RWPE2 (cell line): Measurements from ENCODE around the gene C13orf46.

Experiments
- ATAC-seq: fragments of 200-7000 bp; cut with Tn5 transposase; 3 replicates; pipeline ENCODE4 v1.9.1; 2021; ENCODE audit warnings: low read depth
- DNase-seq: peaks from one replicate; pipeline ENCODE4 v3.0.0-alpha.2; 2020; ENCODE audit warnings: low spot score
- H3K27ac ChIP-seq: fragments of 450-650 bp; 2 replicates; pipeline ENCODE4 v1.5.1; 2017; ENCODE audit warnings: mild to moderate bottlenecking; ENCODE audit not compliant: poor library complexity, severe bottlenecking
- H3K27me3 ChIP-seq: fragments of 250-450 bp; sonication (Bioruptor Pico); 2 replicates; pipeline ENCODE4 v1.5.1; 2021; ENCODE audit warnings: mild to moderate bottlenecking, moderate library complexity; ENCODE audit not compliant: insufficient read depth, poor library complexity, severe bottlenecking
- H3K36me3 ChIP-seq: fragments of 250-450 bp; sonication (Bioruptor Pico); 2 replicates; pipeline ENCODE4 v1.5.1; 2020; ENCODE audit warnings: low read depth, mild to moderate bottlenecking, moderate library complexity
- H3K4me1 ChIP-seq: fragments of 250-450 bp; sonication (Bioruptor Pico); 2 replicates; pipeline ENCODE4 v1.5.1; 2021; ENCODE audit warnings: mild to moderate bottlenecking, moderate library complexity; ENCODE audit not compliant: insufficient read depth, poor library complexity, severe bottlenecking
- H3K4me3 ChIP-seq: fragments of 250-450 bp; sonication (Bioruptor Pico); 2 replicates; pipeline ENCODE4 v1.5.1; 2021; ENCODE audit warnings: mild to moderate bottlenecking, moderate library complexity; ENCODE audit not compliant: severe bottlenecking
- H3K9me3 ChIP-seq: fragments of 250-450 bp; sonication (Bioruptor Pico); 2 replicates; pipeline ENCODE4 v1.5.1; 2021; ENCODE audit warnings: mild to moderate bottlenecking, moderate library complexity; ENCODE audit not compliant: severe bottlenecking
- TF ChIP-seq, protein P1 (sequence below): fragments of 450-650 bp; IDR thresholded peaks from one replicate; pipeline ENCODE4 v1.5.1; 2017; ENCODE audit warnings: mild to moderate bottlenecking, moderate library complexity; ENCODE audit not compliant: poor library complexity, severe bottlenecking

C13orf46 gene

DNA sequence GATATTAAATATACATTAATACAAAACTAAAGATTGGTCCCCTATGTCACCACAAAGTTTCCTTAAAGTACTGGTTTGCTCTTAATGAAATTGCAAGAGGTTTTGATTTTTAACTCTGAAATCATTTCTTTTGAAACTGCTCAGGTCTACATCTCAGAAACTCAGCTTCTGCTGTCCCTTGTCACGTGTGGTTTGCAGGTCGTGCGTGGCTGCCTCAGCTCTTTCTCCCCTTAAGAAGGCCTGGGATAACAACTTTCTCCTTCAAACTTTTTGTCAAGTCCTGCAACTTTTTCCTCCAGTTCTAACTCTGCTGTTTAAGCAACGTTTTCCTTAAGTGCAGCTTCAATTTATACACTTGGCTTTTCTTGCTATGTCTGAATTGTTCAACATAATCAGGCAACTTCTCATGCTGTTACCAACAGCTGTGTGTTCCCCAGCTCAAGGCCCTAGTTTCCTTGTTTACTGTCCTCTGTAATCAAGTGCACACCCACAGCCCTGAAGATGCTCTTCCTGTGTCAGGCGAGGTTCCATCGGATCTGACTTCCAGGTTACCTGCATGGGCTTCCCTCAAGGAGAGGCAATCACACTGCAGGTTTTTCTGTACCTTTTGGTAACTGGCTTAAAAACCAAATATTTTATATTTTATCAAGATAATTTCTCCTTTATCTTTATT is 13.5 kb downstream of the C13orf46 start:
- no peaks in the 10 kb centered on the region for H3K27me3 ChIP-seq
- ATAC-seq: no peak
- H3K4me1 ChIP-seq: no peaks in the 10 kb centered on the region
- peaks cover 18% of the 10 kb centered on the region for H3K9me3 ChIP-seq
- H3K27ac ChIP-seq: no peak overlapping the region
- TF ChIP-seq, protein P1, sequence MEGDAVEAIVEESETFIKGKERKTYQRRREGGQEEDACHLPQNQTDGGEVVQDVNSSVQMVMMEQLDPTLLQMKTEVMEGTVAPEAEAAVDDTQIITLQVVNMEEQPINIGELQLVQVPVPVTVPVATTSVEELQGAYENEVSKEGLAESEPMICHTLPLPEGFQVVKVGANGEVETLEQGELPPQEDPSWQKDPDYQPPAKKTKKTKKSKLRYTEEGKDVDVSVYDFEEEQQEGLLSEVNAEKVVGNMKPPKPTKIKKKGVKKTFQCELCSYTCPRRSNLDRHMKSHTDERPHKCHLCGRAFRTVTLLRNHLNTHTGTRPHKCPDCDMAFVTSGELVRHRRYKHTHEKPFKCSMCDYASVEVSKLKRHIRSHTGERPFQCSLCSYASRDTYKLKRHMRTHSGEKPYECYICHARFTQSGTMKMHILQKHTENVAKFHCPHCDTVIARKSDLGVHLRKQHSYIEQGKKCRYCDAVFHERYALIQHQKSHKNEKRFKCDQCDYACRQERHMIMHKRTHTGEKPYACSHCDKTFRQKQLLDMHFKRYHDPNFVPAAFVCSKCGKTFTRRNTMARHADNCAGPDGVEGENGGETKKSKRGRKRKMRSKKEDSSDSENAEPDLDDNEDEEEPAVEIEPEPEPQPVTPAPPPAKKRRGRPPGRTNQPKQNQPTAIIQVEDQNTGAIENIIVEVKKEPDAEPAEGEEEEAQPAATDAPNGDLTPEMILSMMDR: no peak
- DNase-seq: no peak
- H3K4me3 ChIP-seq: no peak overlapping the region
- H3K36me3 ChIP-seq: no peaks in the 10 kb centered on the region

DNA sequence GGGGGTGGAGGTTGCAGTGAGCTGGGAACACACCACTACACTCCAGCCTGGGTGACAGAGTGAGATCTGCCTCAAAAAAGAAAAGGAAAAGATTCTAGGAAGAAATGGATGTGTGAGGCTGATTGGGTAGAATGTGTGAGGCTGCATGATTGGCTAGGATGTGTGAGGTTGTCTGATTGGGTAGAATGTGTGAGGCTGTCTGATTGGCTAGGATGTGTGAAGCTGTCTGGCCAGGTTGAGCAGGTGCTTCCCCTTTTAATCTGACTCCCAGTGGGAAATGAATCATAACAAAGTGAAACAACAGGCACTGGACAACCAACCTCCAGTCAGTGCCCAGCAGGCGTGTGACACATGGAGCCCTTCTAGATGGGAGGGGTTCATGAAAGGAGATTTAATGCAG is 14.7 kb downstream of the C13orf46 start:
- Histone ChIP-seq H3K27me3 (no peaks in the 10 kb centered on the region), H3K9me3 (peaks cover 18% of the 10 kb centered on the region), H3K4me3 (no peak overlapping the region), H3K36me3 (no peaks in the 10 kb centered on the region), H3K27ac (no peak overlapping the region), H3K4me1 (no peaks in the 10 kb centered on the region)
- TF ChIP-seq, protein P1: no peak
- DNase-seq (no peak), ATAC-seq (no peak; the same call in 2 of the 3 replicates)

DNA sequence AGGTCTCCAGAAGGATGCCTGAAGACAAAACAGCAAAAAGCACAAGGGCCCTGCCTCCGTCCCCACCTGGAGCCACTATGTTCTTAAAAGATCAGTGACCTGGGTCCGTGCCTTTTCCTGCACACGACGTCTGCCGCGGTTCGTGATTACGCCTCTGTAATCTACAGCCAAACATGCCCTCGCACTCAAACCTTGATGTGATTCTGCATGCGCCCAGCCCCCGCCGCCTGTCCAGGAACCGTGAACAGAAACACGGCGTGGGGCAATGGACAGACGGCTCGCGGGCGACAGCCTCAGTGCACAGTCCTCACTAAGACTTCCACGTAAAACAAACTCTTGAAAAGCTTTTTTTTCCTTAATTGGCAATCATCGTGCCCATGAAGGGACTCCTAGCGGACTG is 15.5 kb downstream of the C13orf46 start:
- Histone ChIP-seq H3K4me3 (no peak overlapping the region), H3K9me3 (peaks cover 18% of the 10 kb centered on the region), H3K36me3 (no peaks in the 10 kb centered on the region), H3K4me1 (no peaks in the 10 kb centered on the region), H3K27me3 (no peaks in the 10 kb centered on the region), H3K27ac (no peak overlapping the region)
- DNase-seq: no peak
- ATAC-seq: no peak
- TF ChIP-seq, protein P1: no peak

DNA sequence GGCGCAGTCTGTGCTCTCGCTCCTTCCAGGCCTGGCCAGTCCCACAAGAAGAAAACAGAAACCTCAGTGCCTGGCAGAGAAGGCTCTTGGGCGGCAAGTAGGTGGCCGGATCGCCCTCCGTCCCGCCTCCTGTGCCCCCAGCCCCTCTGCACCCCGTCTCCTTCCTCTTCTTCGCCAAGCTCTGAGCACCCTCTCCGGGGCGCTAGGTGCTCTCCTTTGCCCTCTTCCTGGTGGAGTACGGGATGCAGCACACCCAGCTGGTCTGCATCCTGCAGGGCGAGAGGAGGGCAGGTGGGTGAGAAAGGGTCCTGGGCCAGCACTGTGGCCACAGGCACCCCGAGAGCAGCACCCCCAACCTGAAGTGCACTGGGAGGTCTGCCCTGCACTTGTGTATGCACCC is 17.3 kb downstream of the C13orf46 start:
- Histone ChIP-seq H3K4me3 (no peak overlapping the region), H3K36me3 (no peaks in the 10 kb centered on the region), H3K27ac (no peak overlapping the region), H3K9me3 (peaks cover 18% of the 10 kb centered on the region), H3K4me1 (no peaks in the 10 kb centered on the region), H3K27me3 (no peaks in the 10 kb centered on the region)
- TF ChIP-seq, protein P1: no peak
- peak; percentile 39 for DNase-seq
- no peak for ATAC-seq

DNA sequence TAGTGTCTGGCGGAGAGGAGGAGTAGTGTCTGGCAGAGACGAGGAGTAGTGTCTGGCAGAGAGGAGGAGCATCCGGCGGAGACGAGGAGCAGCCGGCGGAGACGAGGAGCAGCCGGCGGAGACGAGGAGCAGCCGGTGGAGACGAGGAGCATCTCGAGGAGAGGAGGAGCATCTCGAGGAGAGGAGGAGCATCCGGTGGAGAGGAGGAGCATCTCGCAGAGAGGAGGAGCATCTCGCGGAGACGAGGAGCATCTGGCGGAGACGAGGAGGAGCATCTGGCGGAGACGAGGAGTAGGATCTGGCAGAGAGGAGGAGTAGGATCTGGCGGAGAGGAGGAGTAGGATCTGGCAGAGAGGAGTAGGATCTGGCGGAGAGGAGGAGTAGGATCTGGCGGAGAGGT is 18.2 kb downstream of the C13orf46 start:
- H3K9me3 ChIP-seq: peaks cover 15% of the 10 kb centered on the region
- TF ChIP-seq, protein P1: no peak
- no peaks in the 10 kb centered on the region for H3K4me1 ChIP-seq
- no peaks in the 10 kb centered on the region for H3K27me3 ChIP-seq
- DNase-seq (no peak), ATAC-seq (no peak)
- H3K27ac ChIP-seq: no peak overlapping the region
- H3K4me3 ChIP-seq: no peak overlapping the region
- no peaks in the 10 kb centered on the region for H3K36me3 ChIP-seq
